Mononuclear cell (primary cell): Measurements from ENCODE around the gene SYT8. TPM values are rescaled to one million over a fixed set of nuclear protein-coding genes. Genes with fewer than 3 reads are reported as not detected.
"Not testable (repeated sequence)": the region's sequence is repeated elsewhere in the genome, so short reads cannot be mapped to it uniquely, and the experiment has no call there.

Experiments
- H3K27me3 ChIP-seq: 2 replicates; pipeline ENCODE4 v1.6.0; 2011; ENCODE audit warnings: low read length, control low read depth; ENCODE audit not compliant: insufficient read depth
- H3K4me1 ChIP-seq: 2 replicates; pipeline ENCODE4 v1.5.1; 2011; ENCODE audit warnings: mild to moderate bottlenecking, low read length, control low read depth; ENCODE audit not compliant: insufficient read depth
- H3K4me3 ChIP-seq: 2 replicates; pipeline ENCODE4 v1.5.1; 2011; ENCODE audit warnings: mild to moderate bottlenecking, low read length, moderate library complexity
- H3K9me3 ChIP-seq: 2 replicates; pipeline ENCODE4 v1.5.1; 2011; ENCODE audit warnings: low read depth, mild to moderate bottlenecking, control low read depth, low read length
- total RNA-seq: library from RNA; depleted of rRNA; stranded (reverse); fragments of >200 nt; gene quantifications from one replicate; pipeline ENCODE4 v1.2.3, GENCODE V29; 2012

Gene SYT8
- total RNA-seq, 1 donor, result not detected

DNA sequence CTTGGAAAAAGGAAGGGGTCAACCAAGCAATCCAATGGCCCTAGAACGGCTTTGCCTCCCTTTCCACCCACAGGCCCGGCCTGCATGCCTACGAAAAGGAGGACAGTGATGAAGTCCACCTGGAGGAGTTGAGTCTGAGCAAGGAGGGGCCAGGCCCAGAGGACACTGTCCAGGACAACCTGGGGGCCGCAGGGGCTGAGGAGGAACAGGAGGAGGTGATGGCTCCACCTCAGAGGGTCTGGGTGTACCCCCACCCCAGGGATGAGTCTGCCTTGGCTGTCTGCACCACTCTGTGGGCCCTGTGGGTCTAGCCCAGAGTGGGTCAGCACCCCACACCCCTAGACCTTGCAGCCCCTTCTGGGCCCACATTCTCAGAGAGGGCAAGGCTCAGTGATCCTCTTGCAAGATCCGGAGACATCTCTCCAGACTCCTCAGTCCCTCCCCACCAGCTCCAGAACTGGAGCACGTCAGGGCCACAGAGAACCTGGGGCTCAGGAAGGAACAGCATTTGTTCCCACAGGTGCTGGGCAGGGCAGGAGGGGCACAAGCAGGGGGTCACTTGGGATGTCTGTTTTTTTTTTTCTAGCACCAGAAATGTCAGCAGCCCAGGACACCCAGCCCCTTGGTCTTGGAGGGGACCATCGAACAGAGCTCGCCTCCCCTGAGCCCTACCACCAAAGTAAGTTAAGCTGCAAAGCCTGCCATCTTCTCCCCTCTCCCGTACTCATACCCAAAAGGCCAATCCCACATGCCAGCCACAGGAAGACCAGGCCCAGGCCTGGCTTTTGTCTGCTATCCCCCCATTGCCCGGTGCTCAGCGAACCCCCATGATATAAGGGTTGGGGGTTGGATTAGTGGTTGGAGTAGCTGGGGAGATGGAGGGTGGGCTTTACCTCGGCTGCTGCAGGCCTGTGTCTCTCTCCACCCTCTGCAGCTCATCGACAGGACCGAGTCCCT lies 48.8 kb downstream of the SYT8 start:
- H3K4me3 ChIP-seq, result no peak overlapping the region
- H3K27me3 ChIP-seq, result no peaks in the 10 kb centered on the region
- H3K4me1 ChIP-seq, result peaks cover 49% of the 10 kb centered on the region
- H3K9me3 ChIP-seq, result no peaks in the 10 kb centered on the region

DNA sequence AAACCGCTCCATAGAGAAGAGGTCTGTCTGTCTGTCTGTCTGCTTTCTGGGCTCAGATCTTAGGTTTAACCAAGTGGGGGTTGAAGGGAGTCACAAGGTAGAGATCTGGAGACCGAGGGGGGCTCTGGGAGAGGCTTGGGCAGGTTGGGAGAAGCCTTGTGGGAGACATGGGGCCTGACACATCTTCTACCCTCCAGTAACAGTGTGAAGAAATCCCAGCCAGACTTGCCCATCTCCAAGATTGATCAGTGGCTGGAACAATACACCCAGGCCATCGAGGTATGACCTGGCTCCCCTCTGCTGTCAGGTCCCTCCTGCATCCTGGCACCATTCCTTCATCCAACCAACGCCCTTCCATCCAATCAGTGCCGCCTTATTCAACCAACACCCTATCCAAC lies 49.5 kb downstream of the SYT8 start:
- Histone ChIP-seq H3K4me1 (peaks cover 53% of the 10 kb centered on the region), H3K27me3 (no peaks in the 10 kb centered on the region)

DNA sequence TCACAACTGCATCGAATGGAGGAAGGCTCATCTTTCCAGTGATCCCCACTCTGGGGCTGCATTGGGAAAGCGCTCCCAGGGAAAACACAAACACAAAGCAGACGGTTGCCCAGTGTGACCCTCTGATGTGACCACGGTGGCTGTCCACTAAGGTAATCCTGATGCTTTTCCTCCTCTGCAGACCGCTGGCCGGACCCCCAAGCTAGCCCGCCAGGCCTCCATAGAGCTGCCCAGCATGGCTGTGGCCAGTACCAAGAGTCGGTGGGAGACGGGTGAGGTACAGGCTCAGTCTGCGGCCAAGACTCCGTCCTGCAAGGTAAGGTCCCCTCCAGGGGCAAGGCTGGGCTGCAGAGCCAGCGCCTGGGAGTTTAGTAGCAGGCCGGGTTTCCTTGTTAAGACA lies 51.8 kb downstream of the SYT8 start:
- H3K4me1 ChIP-seq, result peaks cover 54% of the 10 kb centered on the region
- H3K4me3 ChIP-seq, H3K9me3 ChIP-seq, H3K27me3 ChIP-seq: not testable (repeated sequence)

More for the DNA sequence above, 49.5 kb downstream of the SYT8 start:
- no peaks in the 10 kb centered on the region for H3K9me3 ChIP-seq
- H3K4me3 ChIP-seq, result no peak overlapping the region

Other genes with a start within 250 kb of the SYT8 start
- gene KRTAP5-1, start 249.7 kb upstream of the SYT8 start, total RNA-seq, result not detected
- not detected for gene KRTAP5-2, start 236.7 kb upstream of the SYT8 start, total RNA-seq
- gene KRTAP5-3, start 226.5 kb upstream of the SYT8 start, total RNA-seq, result not detected
- gene KRTAP5-4, start 212.9 kb upstream of the SYT8 start, total RNA-seq, result not detected
- gene KRTAP5-5, start 205.2 kb upstream of the SYT8 start, total RNA-seq, result not detected
- not detected for gene KRTAP5-6, start 137.8 kb upstream of the SYT8 start, total RNA-seq
- gene IFITM10, start 84.4 kb upstream of the SYT8 start, total RNA-seq, result 4.8 TPM
- gene CTSD, start 71.1 kb upstream of the SYT8 start, total RNA-seq, result 253 TPM
- 8.6 TPM for gene TNNI2, start 4.0 kb downstream of the SYT8 start, total RNA-seq
- gene LSP1, start 18.1 kb downstream of the SYT8 start, total RNA-seq, result 357 TPM
- not detected for gene PRR33, start 56.9 kb downstream of the SYT8 start, total RNA-seq
- 5.1 TPM for gene TNNT3, start 84.7 kb downstream of the SYT8 start, total RNA-seq
- gene MRPL23, start 112.3 kb downstream of the SYT8 start, total RNA-seq, result 65.4 TPM
- not detected for gene H19, start 162.9 kb downstream of the SYT8 start, total RNA-seq